T-cell (primary cell): Measurements from ENCODE around the gene ZDHHC8. TPM values are rescaled to one million over a fixed set of nuclear protein-coding genes. Genes with fewer than 3 reads are reported as not detected.
A peak's percentile ranks its signal among the peaks of the same experiment; 100 is the strongest.

ENCODE experiments used
- ATAC-seq, 4 experiments: fragments of 200-7000 bp in 3 of 4; fragments of 150-1000 bp in 1 of 4; cut with Tn5 transposase; replicated peaks in 1 of 4; 1 replicate in 3 of 4; 2 replicates in 1 of 4; pipeline ENCODE4 v1.10.0; 2021; ENCODE audit warnings: moderate library complexity in 3 of 4, mild to moderate bottlenecking in 2 of 4, moderate number of reproducible peaks in 1 of 4
- CTCF ChIA-PET, 2 donors: fragments of 300-600 bp; sonication (Branson Sonifier 250); formaldehyde crosslinking; loops; one replicate each; lab custom pipeline; 2022; ENCODE audit warnings: antibody characterized with exemption in 2 of 2; lab: Charles Lee
- POLR2A ChIA-PET, 2 donors: fragments of 300-600 bp; sonication (Branson Sonifier 250); formaldehyde crosslinking; loops; one replicate each; lab custom pipeline; 2022; ENCODE audit warnings: antibody characterized with exemption in 2 of 2; lab: Charles Lee
- DNase-seq, 35 experiments: peaks; one replicate each; pipeline versions ENCODE4 v3.0.0 to v3.0.0-alpha.2; 2013 to 2023
- H3K27ac ChIP-seq: one replicate; pipeline ENCODE4 v1.5.1; 2013; ENCODE audit warnings: low read length
- H3K27me3 ChIP-seq, 2 experiments: replicated peaks in 1 of 2; 1 replicate in 1 of 2; 2 replicates in 1 of 2; pipeline versions ENCODE4 v1.6.1 to v1.7.0; 2013; ENCODE audit warnings: low read length in 1 of 2, mixed read lengths in 1 of 2; ENCODE audit not compliant: control insufficient read depth in 2 of 2, insufficient read depth in 2 of 2; ENCODE audit errors: extremely low read depth in 1 of 2
- H3K36me3 ChIP-seq, 2 donors: 1 replicate in 1 of 2; 2 replicates in 1 of 2; pipeline versions ENCODE4 v1.6.1 to v1.7.0; 2013; ENCODE audit warnings: low read length in 1 of 2; ENCODE audit not compliant: control insufficient read depth in 2 of 2, insufficient read depth in 1 of 2; ENCODE audit errors: extremely low read depth in 1 of 2
- H3K4me1 ChIP-seq, 2 experiments: 1 replicate in 1 of 2; 2 replicates in 1 of 2; pipeline versions ENCODE4 v1.6.1 to v1.7.0; 2013; ENCODE audit warnings: low read length in 2 of 2, mixed read lengths in 1 of 2; ENCODE audit not compliant: insufficient read depth in 2 of 2, control insufficient read depth in 1 of 2; ENCODE audit errors: extremely low read depth in 1 of 2
- H3K4me3 ChIP-seq, 2 donors: 1 replicate in 1 of 2; 2 replicates in 1 of 2; pipeline versions ENCODE4 v1.5.1 to v1.7.0; 2013; ENCODE audit warnings: mild to moderate bottlenecking in 2 of 2, low read length in 1 of 2, moderate library complexity in 1 of 2; ENCODE audit not compliant: control insufficient read depth in 1 of 2; ENCODE audit errors: extremely low read depth in 1 of 2
- H3K9me3 ChIP-seq: 2 replicates; pipeline ENCODE4 v1.7.0; 2013
- H3K27ac Mint-ChIP-seq, 2 donors: one replicate each; pipeline ENCODE4 v1.8.0; 2020 to 2021; ENCODE audit warnings: mild to moderate bottlenecking in 2 of 2, mixed read lengths in 2 of 2
- H3K27me3 Mint-ChIP-seq, 2 donors: one replicate each; pipeline ENCODE4 v1.8.0; 2021 to 2022; ENCODE audit warnings: mixed read lengths in 2 of 2
- H3K36me3 Mint-ChIP-seq: one replicate; pipeline ENCODE4 v1.8.0; 2021; ENCODE audit warnings: mixed read lengths
- H3K4me1 Mint-ChIP-seq, 3 donors: one replicate each; pipeline ENCODE4 v1.8.0; 2020 to 2022; ENCODE audit warnings: mixed read lengths in 3 of 3, mild to moderate bottlenecking in 1 of 3
- H3K4me3 Mint-ChIP-seq, 3 donors: one replicate each; pipeline ENCODE4 v1.8.0; 2020 to 2022; ENCODE audit warnings: mild to moderate bottlenecking in 3 of 3, mixed read lengths in 3 of 3, moderate library complexity in 3 of 3
- H3K9me3 Mint-ChIP-seq, 3 donors: one replicate each; pipeline ENCODE4 v1.8.0; 2020 to 2022; ENCODE audit warnings: mixed read lengths in 3 of 3
- WGBS: methylation state at CpG from one replicate; pipeline ENCODE4 v1.1.5; 2013; ENCODE audit warnings: missing lambda C conversion rate; ENCODE audit not compliant: insufficient coverage; 5-methylcytosine and 5-hydroxymethylcytosine counted together
- total RNA-seq, 35 experiments: library from RNA in 6 of 35; stranded (reverse) in 6 of 35; fragments of 120-200 nt in 1 of 35; gene quantifications; one replicate each; pipeline versions ENCODE4 v1.2.1 to v1.2.4 and lab custom pipeline; 2013 to 2026

Gene ZDHHC8
- total RNA-seq, 5 donors from 2014 or later (not counting 1 experiment from before 2014, with no cell fraction given), result 68.4 to 102 (median 92.1) TPM

DNA sequence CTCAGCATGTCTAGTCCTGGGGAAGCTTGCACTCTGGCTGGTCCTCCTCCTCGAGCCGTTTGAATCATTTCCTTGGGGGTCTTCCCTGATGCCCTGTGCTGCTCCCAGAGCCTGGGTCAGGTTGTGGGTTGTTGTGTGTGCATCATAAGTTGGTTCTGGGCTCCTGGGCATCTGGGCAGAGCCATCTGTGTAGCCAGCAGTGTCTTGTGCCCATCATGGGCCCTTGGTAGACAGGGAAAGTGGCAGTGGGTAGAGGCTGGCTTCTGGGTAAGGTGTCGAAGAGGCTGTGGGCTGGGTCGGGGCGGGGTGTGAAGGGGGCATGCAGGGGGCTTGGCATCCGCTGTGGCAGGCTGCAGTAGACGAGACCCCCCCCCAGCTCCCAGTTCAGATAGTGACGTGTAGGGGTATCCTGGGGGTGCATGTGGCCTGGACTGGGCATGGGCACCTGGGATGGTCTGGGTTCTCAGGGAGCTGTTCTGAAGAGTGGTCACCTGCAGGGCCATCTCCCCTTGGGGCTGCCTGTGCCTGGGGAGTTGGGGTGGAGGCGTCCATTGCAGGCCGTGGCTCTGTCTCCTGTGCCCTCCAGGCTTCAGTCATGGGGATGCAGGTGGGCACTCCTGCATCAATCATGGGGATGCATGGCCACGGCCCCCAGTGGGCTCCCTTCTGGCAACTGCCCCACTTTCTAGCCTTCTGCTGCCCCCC lies 7.4 kb upstream of the ZDHHC8 start:
- Mint-ChIP-seq H3K4me3 (no peak overlapping the region), H3K36me3 (peaks cover 18% of the 10 kb centered on the region), H3K27ac (peak overlapping the region in 1 of 2 donors; percentile 52), H3K27me3 (no peaks in the 10 kb centered on the region), H3K4me1 (peaks cover 10 to 25% (median 22%) of the 10 kb centered on the region in 3 donors), H3K9me3 (no peaks in the 10 kb centered on the region)
- ChIA-PET CTCF (no interaction called here), POLR2A (no interaction called here)
- Histone ChIP-seq H3K4me3 (no peak overlapping the region), H3K9me3 (no peaks in the 10 kb centered on the region), H3K36me3 (peaks cover 21 to 61% of the 10 kb centered on the region in 2 donors), H3K27ac (no peak overlapping the region), H3K27me3 (no peaks in the 10 kb centered on the region), H3K4me1 (peaks cover 0 to 55% of the 10 kb centered on the region in 2 experiments)
- DNase-seq (no peak), ATAC-seq (no peak)
- WGBS, result 94% methylated on average over 2 of the region's 11 CpGs

- CTCF ChIA-PET, result no interaction called here
- H3K27ac ChIP-seq, result no peak overlapping the region
Observed at GRCh38 chr22:20125201-20126174, 6.1 kb upstream of the ZDHHC8 start.

GRCh38 chr22:20126284-20127029 lies 5.1 kb upstream of the ZDHHC8 start:
- H3K36me3 Mint-ChIP-seq, result peaks cover 14% of the 10 kb centered on the region
- peak overlapping the region in 1 of 2 donors; percentile 56 for H3K27ac Mint-ChIP-seq
- no peaks in the 10 kb centered on the region for H3K27me3 ChIP-seq
- H3K9me3 Mint-ChIP-seq, result no peaks in the 10 kb centered on the region
- H3K4me1 Mint-ChIP-seq, result peaks cover 7 to 20% (median 16%) of the 10 kb centered on the region in 3 donors
- no peak overlapping the region for H3K4me3 ChIP-seq
- no peak for DNase-seq
- 92% methylated on average over 14 of the region's 19 CpGs for WGBS
- peaks cover 5 to 53% of the 10 kb centered on the region in 2 experiments for H3K4me1 ChIP-seq
- ATAC-seq, result no peak
- peaks cover 21 to 44% of the 10 kb centered on the region in 2 donors for H3K36me3 ChIP-seq
- ChIA-PET CTCF (interaction anchor here in 1 of 2 donors (0.7 kb wide), 1 partner anchor 673 kb away, joined by 3 read pairs; no protein-coding TSS in a partner anchor), POLR2A (no interaction called here)
- no peaks in the 10 kb centered on the region for H3K9me3 ChIP-seq
- no peak overlapping the region for H3K4me3 Mint-ChIP-seq
- H3K27me3 Mint-ChIP-seq, result no peaks in the 10 kb centered on the region
- no peak overlapping the region for H3K27ac ChIP-seq

More at GRCh38 chr22:20125201-20126174, 6.1 kb upstream of the ZDHHC8 start:
- peaks cover 21 to 50% of the 10 kb centered on the region in 2 donors for H3K36me3 ChIP-seq
- WGBS, result 95% methylated on average over 25 of the region's 32 CpGs
- H3K4me1 ChIP-seq, result peaks cover 3 to 54% of the 10 kb centered on the region in 2 experiments
- peak overlapping the region in 1 of 2 donors; percentile 56 for H3K27ac Mint-ChIP-seq
- ATAC-seq, result no peak
- no peak overlapping the region for H3K4me3 Mint-ChIP-seq
- no peaks in the 10 kb centered on the region for H3K27me3 ChIP-seq
- H3K27me3 Mint-ChIP-seq, result no peaks in the 10 kb centered on the region
- POLR2A ChIA-PET, result no interaction called here
- H3K4me3 ChIP-seq, result no peak overlapping the region
- H3K4me1 Mint-ChIP-seq, result peaks cover 10 to 23% (median 17%) of the 10 kb centered on the region in 3 donors
- H3K36me3 Mint-ChIP-seq, result peaks cover 14% of the 10 kb centered on the region
- no peaks in the 10 kb centered on the region for H3K9me3 Mint-ChIP-seq
- no peak for DNase-seq
- no peaks in the 10 kb centered on the region for H3K9me3 ChIP-seq

DNA sequence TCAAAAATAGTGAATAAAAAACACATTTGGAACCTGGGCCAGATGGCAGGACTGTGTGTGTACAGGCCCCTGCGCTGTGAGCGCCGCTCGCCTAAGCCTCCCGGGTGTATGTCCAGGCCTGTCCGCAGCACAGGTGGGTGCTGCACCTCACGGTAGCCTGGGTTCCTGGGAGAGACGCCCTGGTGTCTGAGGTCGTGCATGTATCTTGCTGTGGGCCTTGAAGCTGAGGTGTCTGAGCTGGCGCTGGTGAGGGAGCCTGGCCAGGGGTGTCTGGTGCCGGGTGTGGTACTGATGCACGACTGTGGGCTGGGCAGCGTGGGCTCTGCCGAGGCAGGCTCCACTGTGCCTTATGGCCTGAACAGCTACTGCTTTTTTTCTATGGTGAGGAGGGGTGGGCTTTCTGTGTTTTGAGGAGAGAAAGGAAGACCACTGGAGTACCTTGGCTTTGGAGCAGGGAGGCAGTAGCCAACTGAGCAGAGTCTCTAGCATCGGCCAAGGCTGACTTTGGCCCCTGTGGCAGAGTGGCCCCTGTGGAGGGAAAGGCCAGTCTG lies 4.2 kb upstream of the ZDHHC8 start:
- CTCF ChIA-PET, result no interaction called here
- Histone ChIP-seq H3K4me3 (no peak overlapping the region), H3K27me3 (no peaks in the 10 kb centered on the region), H3K4me1 (peaks cover 5 to 48% of the 10 kb centered on the region in 2 experiments), H3K9me3 (no peaks in the 10 kb centered on the region), H3K36me3 (peaks cover 21 to 36% of the 10 kb centered on the region in 2 donors), H3K27ac (no peak overlapping the region)
- ATAC-seq, result no peak
- peaks cover 14% of the 10 kb centered on the region for H3K36me3 Mint-ChIP-seq
- no peaks in the 10 kb centered on the region for H3K27me3 Mint-ChIP-seq
- H3K9me3 Mint-ChIP-seq, result no peaks in the 10 kb centered on the region
- peaks cover 2 to 12% (median 10%) of the 10 kb centered on the region in 3 donors for H3K4me1 Mint-ChIP-seq
- peak overlapping the region; percentile 27 to 52 for H3K27ac Mint-ChIP-seq
- H3K4me3 Mint-ChIP-seq, result no peak overlapping the region
- DNase-seq, result no peak
- 94% methylated on average over 15 of the region's 15 CpGs for WGBS
- POLR2A ChIA-PET, result no interaction called here

DNA sequence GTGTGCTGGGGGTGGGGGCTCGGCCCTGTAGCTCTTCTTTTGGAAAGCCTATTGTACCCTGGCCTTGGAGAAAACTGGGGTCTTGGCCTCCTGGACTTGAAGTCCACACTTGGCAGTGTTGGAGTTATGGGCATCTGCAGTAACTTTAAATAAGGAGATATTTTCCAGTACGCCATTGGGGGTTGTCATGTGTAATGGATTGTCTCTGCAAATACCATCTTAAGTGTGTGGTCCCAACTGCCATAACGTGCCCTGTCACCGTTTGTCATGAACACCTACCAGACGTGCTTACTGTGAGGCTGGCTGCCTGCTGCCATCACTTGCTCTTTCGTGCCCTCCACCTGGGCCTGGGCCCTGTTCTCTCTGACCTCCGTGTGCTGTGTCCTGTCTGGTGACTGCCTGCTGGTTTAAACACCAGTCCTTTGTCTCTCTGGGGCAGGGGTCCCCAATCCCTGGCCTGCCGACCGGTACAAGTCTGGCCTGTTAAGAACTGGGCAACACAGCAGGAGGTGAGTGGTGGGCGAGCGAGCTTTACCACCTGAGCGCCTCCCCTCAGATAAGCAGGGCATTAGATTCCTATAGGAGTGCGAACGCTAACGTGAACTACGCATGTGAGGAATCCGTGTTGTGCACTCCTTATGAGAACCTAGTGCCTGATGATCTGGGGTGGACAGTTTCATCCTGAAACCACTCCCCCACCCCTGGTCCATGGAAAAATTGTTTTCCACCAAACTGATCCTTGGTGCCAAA lies 3.6 kb upstream of the ZDHHC8 start:
- no peaks in the 10 kb centered on the region for H3K27me3 ChIP-seq
- H3K27ac ChIP-seq, result no peak overlapping the region
- H3K27ac Mint-ChIP-seq, result peak overlapping the region in 1 of 2 donors; percentile 86
- no peaks in the 10 kb centered on the region for H3K27me3 Mint-ChIP-seq
- H3K36me3 Mint-ChIP-seq, result peaks cover 14% of the 10 kb centered on the region
- POLR2A ChIA-PET, result no interaction called here
- CTCF ChIA-PET, result interaction anchor here in 1 of 2 donors (1.6 kb wide), 1 partner anchor 157 kb away, joined by 4 read pairs; no protein-coding TSS in a partner anchor
- DNase-seq (no peak), ATAC-seq (no peak)
- H3K4me1 Mint-ChIP-seq, result peaks cover 7 to 18% (median 16%) of the 10 kb centered on the region in 3 donors
- no peaks in the 10 kb centered on the region for H3K9me3 Mint-ChIP-seq
- no peaks in the 10 kb centered on the region for H3K9me3 ChIP-seq
- H3K4me1 ChIP-seq, result peaks cover 7 to 48% of the 10 kb centered on the region in 2 experiments
- WGBS, result 84% methylated on average over 9 of the region's 17 CpGs
- H3K36me3 ChIP-seq, result peaks cover 21 to 35% of the 10 kb centered on the region in 2 donors
- no peak overlapping the region for H3K4me3 Mint-ChIP-seq
- H3K4me3 ChIP-seq, result no peak overlapping the region
